Endothelial cell of hepatic sinusoid (primary cell): Measurements from ENCODE around the gene PLPP1.
"Not testable (repeated sequence)": the region's sequence is repeated elsewhere in the genome, so short reads cannot be mapped to it uniquely, and the experiment has no call there.

Experiments used
- in situ Hi-C: cut with HindIII; loops from 2 replicates; pipeline ENCODE4 v1.10.0; 2017; ENCODE audit warnings: low sequenced_read_pairs

The PLPP1 gene

GRCh38 chr5:55547781-55548180, 13.0 kb upstream of the PLPP1 start:
- in situ Hi-C loops = no loop called here

GRCh38 chr5:55546947-55547346, 12.2 kb upstream of the PLPP1 start:
- in situ Hi-C loops = no loop called here

GRCh38 chr5:55544341-55544740, 9.6 kb upstream of the PLPP1 start:
- in situ Hi-C loops = no loop called here

- in situ Hi-C loops = no loop called here
These were observed 6.4 kb upstream of the PLPP1 start for GRCh38 chr5:55541056-55541635.

GRCh38 chr5:55540525-55540924, 5.8 kb upstream of the PLPP1 start:
- in situ Hi-C loops = no loop called here

- in situ Hi-C loops = no loop called here
These were observed 5.3 kb upstream of the PLPP1 start for GRCh38 chr5:55540024-55540423.

- in situ Hi-C loops = no loop called here
These were observed 3.9 kb upstream of the PLPP1 start for GRCh38 chr5:55538661-55539060.

- in situ Hi-C loops = not testable (repeated sequence)
These were observed 2.6 kb upstream of the PLPP1 start for GRCh38 chr5:55537315-55537714.

- in situ Hi-C loops = no loop called here
These were observed 588 bp upstream of the PLPP1 start for GRCh38 chr5:55535199-55535905.

GRCh38 chr5:55533521-55534435, 986 bp downstream of the PLPP1 start:
- in situ Hi-C loops = no loop called here

- in situ Hi-C loops = no loop called here
These were observed 4.1 kb downstream of the PLPP1 start for GRCh38 chr5:55530669-55531068.

- in situ Hi-C loops = no loop called here
These were observed 9.9 kb downstream of the PLPP1 start for GRCh38 chr5:55524816-55525215.

GRCh38 chr5:55523293-55523692, 11.5 kb downstream of the PLPP1 start:
- in situ Hi-C loops = no loop called here

GRCh38 chr5:55521881-55522280, 12.9 kb downstream of the PLPP1 start:
- in situ Hi-C loops = no loop called here

GRCh38 chr5:55520117-55520839, 14.5 kb downstream of the PLPP1 start:
- in situ Hi-C loops = no loop called here

GRCh38 chr5:55518831-55519390, 15.9 kb downstream of the PLPP1 start:
- in situ Hi-C loops = no loop called here

GRCh38 chr5:55517804-55518203, 17.0 kb downstream of the PLPP1 start:
- in situ Hi-C loops = no loop called here

- in situ Hi-C loops = no loop called here
These were observed 23.8 kb downstream of the PLPP1 start for GRCh38 chr5:55511010-55511409.

GRCh38 chr5:55510523-55510880, 24.3 kb downstream of the PLPP1 start:
- in situ Hi-C loops = no loop called here

GRCh38 chr5:55509796-55510522, 24.8 kb downstream of the PLPP1 start:
- in situ Hi-C loops = no loop called here
